Right renal cortex interstitium (tissue), 3 donors: ENCODE measurements around the gene MPC1. TPM values are rescaled to one million over a fixed set of nuclear protein-coding genes. Genes with fewer than 3 reads are reported as not detected.

ENCODE experiments used
- DNase-seq, 3 donors: peaks; one replicate each; pipeline ENCODE4 v3.0.0-alpha.2; 2013; ENCODE audit warnings: low read depth in 3 of 3, low spot score in 2 of 3
- polyA plus RNA-seq, 3 donors: library from polyadenylated mRNA; unstranded; fragments of 120-200 nt; gene quantifications; one replicate each; pipeline ENCODE4 v1.2.1, GENCODE V29; 2013; ENCODE audit not compliant: insufficient read length in 3 of 3

The MPC1 gene
- polyA plus RNA-seq: 10 to 100 TPM; 73.7 to 84.1 (median 82.6) TPM

DNA sequence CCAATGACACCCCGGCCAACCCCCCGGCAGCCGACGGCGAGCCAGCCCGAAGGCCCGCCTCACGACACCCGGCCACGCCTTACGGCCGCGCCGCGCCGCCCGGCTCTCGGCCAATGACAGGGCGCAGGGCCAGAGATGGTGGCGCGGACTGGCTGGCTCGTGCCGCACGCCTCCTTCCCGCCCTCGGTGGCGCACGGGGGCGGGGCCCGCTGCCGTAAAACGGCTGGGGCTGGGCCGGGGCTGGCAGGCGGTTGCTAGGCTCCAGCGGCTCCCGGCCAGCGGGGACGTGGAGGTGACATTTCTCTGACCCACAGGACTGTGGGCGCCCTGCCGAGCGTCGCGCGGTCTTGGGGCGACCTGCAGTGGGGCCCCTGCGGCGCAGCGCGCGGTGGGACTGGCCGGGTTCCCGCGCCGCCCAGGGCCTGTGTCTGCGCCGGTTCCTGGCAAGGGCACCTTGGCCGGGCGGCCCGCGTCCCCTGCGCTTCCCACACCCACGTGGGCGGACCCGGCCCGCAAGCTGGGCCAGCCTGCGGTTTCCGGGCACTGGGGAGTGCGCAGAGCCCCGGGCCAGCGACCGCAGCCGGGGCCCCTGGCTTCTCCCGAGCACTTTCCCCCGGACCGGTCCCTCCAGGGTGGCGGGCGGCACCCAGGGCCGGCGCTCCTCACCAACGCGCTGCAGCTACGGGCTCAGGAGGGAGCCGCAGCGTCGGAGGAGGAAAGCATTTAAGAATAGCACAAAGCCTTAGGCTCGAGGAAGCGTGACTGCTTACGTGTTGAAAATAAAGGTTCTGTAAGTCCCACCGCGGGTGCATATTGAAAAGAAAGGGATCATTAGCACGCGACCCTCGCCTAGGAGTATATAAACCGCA, at the start of gene MPC1:
Gene MPC1, minus strand, starts transcription at position 8 of the 869 bp plus-strand sequence. CDS start 64 bp downstream, outside the sequence.
- peak; percentile 76 to 92 (median 87) for DNase-seq

DNA sequence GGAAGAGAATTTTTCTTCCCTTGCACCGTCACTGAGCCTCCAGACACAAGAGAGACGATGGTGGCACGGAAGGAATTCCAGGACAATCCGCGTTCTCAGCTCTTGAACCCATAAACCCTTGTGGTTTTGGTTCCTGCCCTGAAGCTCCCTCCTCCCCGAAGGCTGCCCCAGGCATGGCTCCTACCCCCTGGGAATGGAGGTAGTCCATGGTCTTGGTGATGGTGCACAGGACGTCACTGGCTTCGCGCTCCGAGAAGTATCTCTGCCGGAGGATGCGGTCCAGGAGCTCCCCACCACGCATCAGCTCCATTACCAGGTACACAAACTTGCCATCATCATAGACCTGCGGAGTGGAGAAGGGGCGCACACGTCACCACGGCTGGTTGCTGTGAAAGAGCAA, 47.5 kb upstream of the MPC1 start:
- DNase-seq: no peak

DNA sequence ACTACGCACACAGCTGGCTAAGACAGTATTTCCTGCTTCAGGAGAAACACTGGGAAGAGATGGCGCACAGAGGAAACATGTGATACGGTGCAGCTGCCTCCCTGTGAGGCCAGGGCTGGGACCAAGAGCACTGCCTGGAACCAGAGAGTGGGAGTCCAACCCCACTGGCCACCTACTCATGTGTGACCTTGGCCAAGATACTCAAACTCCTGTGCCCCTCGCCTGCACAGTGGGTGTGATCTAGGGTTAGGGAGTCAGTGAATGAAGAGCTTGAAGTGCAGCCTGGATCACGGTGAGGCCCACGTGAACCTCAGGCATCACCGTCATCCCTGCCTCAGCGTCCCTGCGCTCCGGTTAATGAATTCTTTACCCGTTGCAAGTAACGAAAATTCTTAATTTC, 41.7 kb upstream of the MPC1 start:
- no peak for DNase-seq

DNA sequence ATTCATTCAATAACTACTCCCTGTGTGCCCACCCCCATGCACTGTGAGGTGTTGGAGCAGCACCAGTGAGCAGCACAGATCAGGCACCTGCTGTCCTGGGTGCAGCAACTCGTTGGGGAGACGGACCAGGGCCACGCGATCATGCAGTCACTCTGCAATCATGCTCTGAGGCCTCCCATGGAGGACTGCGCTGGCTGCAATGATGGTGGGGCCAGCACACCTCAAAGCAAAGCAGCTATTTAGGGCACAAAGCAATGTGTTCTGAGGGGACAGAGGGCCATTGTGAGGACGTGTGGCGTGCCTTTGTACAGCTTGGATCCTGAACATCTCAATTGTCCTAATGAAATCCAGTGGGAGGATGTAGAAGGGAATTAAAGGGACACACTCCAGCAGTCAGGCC, 41.0 kb upstream of the MPC1 start:
- no peak for DNase-seq

DNA sequence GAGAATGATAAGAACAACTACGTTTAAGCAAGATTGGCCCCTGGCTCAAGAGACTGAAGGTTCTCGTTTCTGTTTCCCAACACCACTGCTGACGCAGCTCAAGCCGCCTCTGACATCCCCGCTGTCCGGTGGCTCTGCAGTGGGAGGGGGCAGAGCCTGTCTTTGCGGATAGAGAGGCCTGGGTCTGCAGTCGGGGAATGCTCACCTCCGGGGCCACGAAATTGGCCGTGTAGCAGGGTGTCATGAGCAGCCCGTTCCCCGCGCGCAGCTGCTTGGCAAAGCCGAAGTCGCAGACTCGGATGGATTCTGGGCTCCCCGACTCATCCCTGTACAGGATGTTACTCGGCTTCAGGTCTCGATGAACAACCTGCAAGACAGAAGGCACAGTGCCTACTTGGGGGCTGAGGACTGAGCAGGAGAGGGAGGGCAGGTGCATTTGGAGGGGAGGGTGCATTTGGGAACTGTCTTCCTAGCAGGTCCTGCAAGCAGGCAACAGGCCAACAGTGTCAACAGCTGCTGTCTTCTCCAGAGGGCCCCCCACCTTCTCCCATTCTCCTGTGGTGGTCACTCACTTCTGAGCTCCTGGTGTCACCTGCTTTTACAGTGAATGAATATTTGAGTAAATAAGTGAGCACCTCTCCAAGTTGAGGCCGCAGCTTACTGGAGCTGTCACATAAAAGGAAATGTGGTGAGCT, 40.5 kb upstream of the MPC1 start:
- no peak for DNase-seq

DNA sequence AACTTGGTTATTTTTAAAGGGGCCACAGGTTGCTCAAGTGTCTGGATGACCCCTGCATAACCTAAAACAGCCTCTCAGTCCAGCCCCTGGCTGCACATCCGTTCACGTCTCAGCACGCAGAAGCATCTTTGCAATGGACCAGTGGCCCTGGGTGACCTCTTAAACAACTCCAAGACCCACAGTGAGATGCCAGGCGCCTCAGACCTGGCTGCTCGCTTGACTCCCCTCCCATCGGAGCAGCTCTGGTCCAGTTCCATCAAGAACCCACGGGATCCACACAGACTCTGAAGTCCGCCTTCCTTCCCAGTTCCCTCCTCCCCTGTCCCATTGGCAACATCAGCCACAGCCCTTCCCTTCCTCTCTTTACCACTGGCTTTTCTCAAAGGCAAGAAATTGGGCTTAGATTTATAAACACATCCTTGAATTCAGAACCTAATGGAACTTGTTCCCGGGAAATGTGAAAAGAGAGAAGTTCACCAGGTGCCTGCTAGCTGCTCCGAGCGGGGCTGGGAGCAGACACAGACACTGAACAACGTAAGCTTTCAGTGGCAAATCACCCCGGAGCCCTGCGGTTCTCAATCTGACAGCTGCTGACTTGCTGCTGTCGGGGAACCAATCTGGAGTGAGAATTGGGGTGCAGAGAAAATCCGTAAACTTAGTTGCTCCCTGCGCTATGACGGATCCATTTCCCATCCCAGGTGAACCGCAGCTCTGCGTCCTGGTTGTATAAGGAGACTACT, 39.6 kb upstream of the MPC1 start:
- DNase-seq: no peak

DNA sequence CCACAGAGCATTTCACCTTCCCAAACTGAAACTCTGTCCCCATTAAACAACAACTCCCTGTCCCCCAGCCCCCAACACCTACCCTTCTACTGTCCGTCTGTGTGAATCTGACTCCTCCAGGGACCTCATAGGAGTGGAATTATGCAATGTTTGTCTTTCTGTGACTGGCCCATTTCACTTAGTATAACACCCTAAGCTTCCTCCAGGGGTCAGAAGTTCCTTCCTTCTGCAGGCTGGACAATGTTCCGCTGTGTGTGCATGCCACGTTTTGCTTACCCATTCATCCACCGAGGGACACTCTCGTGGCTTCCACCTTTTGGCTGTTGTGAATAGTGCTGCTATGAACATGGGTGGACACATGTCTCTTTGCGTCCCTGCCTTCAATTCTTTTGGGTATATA, 37.6 kb upstream of the MPC1 start:
- no peak for DNase-seq

DNA sequence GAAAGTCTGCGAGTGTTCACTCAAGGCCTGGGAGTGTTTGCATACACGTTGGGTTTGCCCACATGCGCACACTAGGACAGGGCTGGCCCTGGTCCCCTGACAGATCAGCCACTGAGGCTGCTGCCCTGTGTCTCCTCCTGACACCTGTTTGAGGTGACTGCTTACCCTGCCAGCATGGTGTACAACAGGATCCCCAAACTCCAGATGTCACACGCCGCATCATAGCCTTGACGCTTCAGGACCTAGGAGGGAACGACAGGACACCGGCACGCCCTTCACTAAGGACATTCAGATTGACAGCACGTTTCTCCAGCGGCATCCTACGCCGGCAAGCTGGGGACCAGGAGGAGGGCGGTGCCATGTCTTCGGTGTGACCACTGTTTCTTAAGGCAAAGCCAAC, 37.0 kb upstream of the MPC1 start:
- DNase-seq: no peak

DNA sequence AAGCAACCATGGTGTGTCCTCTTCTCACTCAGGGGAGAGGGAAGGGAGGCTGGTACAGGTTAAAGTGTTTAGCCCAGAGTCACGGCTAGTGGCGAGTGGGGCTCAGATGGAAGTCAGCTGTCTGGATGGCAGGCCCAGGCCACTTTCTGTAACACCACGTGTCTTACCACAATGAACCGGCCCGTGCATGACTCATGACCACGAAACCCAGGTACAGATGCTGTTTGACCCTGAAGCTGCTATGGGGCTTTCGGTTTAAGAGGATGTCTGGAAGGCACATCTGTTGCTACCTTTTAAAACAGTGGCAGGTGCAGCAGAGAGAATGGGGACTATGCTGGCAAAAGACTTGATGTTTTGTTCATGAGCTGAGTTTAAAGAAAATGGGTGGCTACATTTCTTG, 36.5 kb upstream of the MPC1 start:
- DNase-seq: no peak

DNA sequence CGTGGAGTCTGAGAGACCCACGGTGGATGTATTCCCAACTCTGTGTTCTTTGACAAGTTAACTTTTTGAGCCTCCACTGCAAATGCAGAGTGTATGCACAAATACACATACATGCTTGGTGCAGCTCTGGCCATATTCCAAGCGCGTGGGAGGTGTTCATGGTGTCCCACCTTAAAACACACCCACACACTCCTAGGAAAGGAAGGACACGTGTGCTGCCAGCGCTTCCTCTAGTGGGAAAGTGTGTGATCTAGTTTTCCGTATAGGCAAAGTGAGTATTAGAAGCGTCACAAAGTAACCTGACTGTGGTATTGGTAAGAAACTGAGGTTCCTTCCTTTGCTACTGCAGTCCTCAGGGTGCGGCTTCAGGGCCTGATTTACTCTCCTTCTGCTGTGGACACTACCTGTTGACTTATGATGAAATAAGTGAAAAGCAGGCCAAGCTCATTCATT, 36.0 kb upstream of the MPC1 start:
- no peak for DNase-seq

DNA sequence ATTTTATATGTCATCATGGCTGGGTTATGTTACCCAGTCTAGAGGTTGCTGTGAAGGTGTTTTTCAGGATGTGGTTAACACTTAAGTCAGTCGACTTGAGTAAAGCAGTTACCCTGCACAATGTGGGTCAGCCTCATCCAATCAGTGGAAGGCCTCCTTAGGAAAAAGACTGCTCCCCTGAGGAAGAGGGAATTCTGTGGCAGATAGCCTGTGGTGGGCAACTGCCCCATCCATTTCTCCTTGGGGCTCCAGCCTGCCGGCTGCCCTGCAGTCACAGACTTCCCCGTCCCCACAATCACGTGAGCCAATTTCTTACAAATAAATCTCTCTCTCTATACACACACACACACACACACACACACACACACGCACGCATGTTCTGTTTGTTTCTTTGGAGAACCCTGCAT, 34.5 kb upstream of the MPC1 start:
- no peak for DNase-seq

DNA sequence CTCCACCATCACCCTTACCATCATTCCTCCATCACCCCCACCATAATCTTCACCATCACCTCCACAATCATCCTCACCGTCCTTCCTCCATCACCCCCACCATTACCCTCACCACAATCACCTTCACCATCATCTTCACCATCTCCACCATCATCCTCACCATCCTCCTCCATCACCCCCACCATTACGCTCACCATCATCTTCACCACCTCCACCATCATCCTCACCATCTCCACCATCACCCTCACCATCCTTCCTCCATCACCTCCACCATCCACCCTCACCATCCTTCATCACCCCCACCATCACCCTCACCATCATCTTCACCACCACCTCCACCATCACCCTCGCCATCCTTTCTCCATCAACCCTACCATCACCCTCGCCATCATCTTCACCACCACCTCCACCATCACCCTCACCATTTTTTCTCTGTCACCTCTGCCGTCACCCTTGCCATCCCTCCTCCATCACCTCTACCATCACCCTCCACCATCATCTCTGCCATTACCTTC, 33.1 kb upstream of the MPC1 start:
- no peak for DNase-seq

DNA sequence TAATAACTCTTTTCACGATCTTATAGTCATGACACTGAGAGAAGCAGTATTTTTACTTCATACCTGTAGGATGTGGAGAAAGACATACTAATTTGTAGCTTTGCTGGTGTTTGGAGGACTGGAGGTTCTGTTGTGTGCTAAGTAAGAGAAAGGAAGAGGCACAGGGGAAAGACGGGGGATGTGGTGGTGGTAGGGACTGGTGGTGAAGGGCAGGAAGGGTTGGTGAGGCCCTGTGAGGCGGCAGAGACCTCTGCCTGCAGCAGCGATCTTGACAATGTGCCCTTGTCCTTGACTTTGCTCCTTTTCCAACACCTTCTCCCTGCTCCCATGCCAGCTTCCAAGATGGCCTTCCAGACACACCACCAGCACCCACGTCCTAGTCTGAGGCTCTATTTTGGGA, 32.6 kb upstream of the MPC1 start:
- no peak for DNase-seq

DNA sequence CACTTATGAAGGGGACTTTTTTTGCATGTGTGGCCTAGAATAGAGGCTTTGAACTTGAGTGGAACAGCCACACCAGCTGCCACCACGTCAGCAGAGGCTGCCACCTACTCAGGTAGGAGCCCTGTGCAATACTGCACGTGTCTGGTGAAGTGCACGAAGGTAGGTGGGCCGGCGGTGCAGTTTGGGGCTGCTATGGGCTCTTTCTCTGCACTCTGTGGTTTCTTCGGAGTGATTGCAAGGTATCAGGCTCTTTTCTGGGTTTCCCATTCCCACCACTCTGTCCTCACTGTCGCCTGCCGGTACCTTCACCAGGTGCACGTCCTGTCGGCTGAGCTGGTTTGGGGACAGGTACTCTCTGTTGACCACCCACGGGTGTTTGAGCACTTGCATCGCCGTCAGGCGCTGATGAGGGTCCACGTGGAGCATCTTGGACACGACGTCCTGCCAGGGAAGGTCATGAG, 30.8 kb upstream of the MPC1 start:
- DNase-seq: no peak

DNA sequence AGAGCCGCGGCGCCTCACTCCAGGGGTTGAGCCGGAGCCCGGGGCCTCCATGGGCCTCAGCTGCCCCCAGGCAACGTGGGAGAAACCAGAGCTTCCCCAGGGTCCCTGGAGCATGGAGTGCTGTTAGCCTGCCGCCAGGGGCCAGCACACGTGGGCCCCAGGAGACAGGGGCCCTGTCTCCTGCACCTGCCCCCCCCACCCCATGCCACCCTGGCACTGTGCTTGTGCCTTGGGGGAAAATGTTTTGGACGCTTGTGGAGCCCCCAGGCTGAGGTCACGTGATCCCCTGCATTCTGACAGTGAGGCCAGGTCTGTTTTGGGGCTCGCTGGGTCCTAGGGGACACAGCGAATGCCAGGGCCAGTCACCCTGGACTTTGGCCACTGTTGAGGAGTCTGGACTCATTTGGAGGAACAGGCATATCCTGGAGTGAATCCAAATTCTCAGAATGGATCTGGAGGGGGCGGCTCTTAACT, 30.2 kb upstream of the MPC1 start:
- DNase-seq: no peak

DNA sequence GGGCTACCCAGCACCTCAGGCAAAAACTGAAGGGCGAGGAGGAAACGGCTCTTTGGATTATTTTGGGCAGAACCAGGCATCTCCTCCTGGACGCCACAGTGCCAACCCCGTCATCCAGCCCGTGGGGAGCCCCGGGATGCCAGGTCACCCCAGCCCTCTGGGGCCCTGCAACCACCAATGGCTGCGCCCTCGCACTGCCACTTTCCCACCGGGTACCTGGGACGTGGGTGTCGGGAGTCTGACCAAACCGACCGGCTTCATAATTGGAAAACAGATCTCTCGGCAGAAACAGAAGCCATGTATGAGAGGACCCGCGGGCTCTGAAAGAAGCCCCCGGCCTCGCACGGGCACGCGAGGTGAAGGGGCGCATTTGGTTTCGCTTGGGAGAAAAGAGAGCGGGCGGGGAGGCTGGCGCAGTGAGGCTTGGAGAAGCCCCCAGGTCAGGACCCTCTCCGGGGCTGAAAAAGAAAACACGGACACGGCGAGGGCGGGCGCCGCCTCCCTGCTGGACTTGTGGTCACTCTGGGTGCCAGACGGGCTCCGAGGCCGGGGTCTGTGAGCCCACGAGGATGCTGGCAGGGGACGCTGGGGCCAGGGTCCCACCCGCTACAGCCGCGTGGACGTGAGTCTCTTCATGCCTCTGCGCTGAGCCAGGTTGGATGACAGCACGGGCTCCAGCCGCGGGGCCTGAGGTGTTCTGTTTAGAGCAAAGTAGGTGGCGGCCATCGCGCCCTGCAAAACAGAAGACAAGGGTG, 29.6 kb upstream of the MPC1 start:
- no peak for DNase-seq

DNA sequence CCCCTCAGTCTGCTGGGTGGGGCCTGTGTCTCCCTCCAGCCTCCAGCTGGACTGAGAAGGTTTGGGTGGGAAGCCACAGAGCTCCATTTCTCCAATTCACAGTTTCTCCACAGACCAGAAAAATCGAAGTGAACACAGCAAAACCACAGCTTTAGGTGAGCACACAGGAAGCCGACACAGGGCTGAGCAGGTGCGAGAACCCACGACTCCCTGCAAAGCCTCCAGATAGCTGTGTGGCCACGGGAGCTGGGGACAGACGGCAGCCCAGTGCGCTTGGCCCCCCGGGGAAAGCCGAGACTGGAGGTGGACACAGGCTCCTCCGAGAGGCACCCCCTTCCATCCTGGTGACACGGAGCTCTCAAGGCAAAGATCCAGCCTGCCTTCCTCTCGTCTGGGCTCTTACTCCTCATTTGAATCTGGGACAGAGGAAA, 29.0 kb upstream of the MPC1 start:
- no peak for DNase-seq

DNA sequence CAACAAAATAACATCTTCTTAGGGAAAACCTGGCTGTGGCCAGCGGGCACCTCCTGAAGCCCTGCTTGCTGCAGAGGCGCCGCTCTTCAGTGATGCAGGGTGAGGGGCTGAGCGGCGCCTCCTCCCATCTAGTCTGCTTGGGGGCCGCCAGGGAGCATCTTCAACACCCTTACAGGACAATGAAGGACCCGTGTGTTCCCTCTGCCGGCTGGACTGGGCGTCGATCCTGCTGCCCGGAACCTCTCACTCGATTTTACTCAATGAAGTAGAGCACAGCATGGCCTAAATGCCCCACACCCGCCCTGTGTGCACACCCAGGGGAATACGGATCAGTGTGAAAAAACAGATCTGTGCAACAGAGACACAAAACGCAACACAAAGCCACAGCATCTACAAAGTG, 28.5 kb upstream of the MPC1 start:
- DNase-seq: no peak

DNA sequence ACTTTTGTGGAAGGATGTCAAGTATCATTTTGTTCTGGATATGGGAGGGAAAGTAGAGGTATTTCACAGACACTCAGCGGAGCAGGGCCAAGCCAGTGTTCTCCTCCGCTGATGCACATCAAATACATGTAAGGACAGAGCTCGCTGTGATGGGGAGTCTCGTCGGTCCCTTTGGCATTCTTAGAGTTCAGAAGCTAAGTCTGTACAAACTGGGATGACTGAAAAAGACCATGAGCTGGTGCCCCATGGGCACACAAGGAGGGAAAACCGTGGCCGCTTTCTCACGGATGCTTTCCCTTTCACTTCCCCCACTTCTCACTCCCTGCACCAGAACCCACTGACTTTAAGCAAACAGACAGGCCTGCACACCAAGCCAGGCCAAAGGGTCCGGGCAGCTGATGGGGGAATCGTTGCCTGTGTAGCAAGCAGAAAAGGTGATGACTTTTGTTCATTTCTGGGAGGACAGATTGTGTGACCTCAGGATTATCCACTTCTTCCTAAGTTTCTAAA, 27.7 kb upstream of the MPC1 start:
- no peak for DNase-seq
